IMR-90 (cell line): Measurements from ENCODE around the gene HOXA13. TPM values are rescaled to one million over a fixed set of nuclear protein-coding genes. Genes with fewer than 3 reads are reported as not detected.

ENCODE experiments used
- ATAC-seq: fragments of 200-7000 bp; cut with Tn5 transposase; 2 replicates; pipeline ENCODE4 v1.9.1; 2020; ENCODE audit warnings: low read depth, mild to moderate bottlenecking, moderate library complexity
- BruUV-seq: library from RNA; stranded (reverse); fragments of 400-500 nt; replicated peaks from 2 replicates; lab custom pipeline; 2021; lab: Mats Ljungman, UMichigan
- CTCF ChIA-PET: fragments of 300-600 bp; formaldehyde crosslinking; extraction: SDS; loops from one replicate; lab custom pipeline; 2021; ENCODE audit warnings: antibody characterized with exemption; lab: Yijun Ruan, JAX
- POLR2A ChIA-PET: fragments of 300-600 bp; sonication (Branson Sonifier 250); formaldehyde crosslinking; loops from one replicate; lab custom pipeline; 2022; ENCODE audit warnings: antibody characterized with exemption; ENCODE audit not compliant: unreplicated experiment; lab: Charles Lee
- DNase-seq: peaks from one replicate; pipeline ENCODE4 v3.0.0; 2013
- H2AFZ ChIP-seq: replicated peaks from 2 replicates; pipeline ENCODE3; 2013; ENCODE audit warnings: low read length, mild to moderate bottlenecking; ENCODE audit not compliant: poor library complexity
- H2AK5ac ChIP-seq: 2 replicates; pipeline ENCODE4 v1.6.1; 2013; ENCODE audit warnings: low read depth, low read length, inconsistent platforms
- H2AK9ac ChIP-seq: replicated peaks from 2 replicates; pipeline ENCODE3; 2013; ENCODE audit warnings: mild to moderate bottlenecking, low read depth, low read length, moderate library complexity; ENCODE audit not compliant: poor library complexity
- H2BK120ac ChIP-seq: 2 replicates; pipeline ENCODE4 v1.6.1; 2013; ENCODE audit warnings: low read depth, low read length, inconsistent platforms
- H2BK15ac ChIP-seq: 3 replicates; pipeline ENCODE4 v1.6.1; 2013; ENCODE audit warnings: low read depth, low read length, inconsistent platforms
- H2BK20ac ChIP-seq: 2 replicates; pipeline ENCODE4 v1.6.1; 2013; ENCODE audit warnings: low read depth, mild to moderate bottlenecking, inconsistent platforms, low read length, moderate library complexity
- H2BK5ac ChIP-seq: 2 replicates; pipeline ENCODE4 v1.6.1; 2013; ENCODE audit warnings: mild to moderate bottlenecking, low read depth, low read length, inconsistent platforms; ENCODE audit not compliant: poor library complexity, severe bottlenecking
- H3K14ac ChIP-seq: replicated peaks from 2 replicates; pipeline ENCODE4 v1.6.1; 2013; ENCODE audit warnings: low read depth, low read length, inconsistent platforms
- H3K18ac ChIP-seq: 2 replicates; pipeline ENCODE4 v1.6.1; 2013; ENCODE audit warnings: low read depth, low read length, control low read depth
- H3K23ac ChIP-seq: 2 replicates; pipeline ENCODE4 v1.6.1; 2013; ENCODE audit warnings: low read depth, low read length, inconsistent platforms
- H3K27ac ChIP-seq: 2 replicates; pipeline ENCODE4 v1.5.1; 2013; ENCODE audit warnings: mild to moderate bottlenecking, control low read depth, low read length; ENCODE audit not compliant: insufficient read depth
- H3K27me3 ChIP-seq: 2 replicates; pipeline ENCODE4 v1.6.1; 2013; ENCODE audit warnings: low read length; ENCODE audit not compliant: control insufficient read depth, insufficient read depth
- H3K36me3 ChIP-seq: 2 replicates; pipeline ENCODE4 v1.6.1; 2013; ENCODE audit warnings: low read length, mixed read lengths; ENCODE audit not compliant: control insufficient read depth, insufficient read depth
- H3K4ac ChIP-seq: 2 replicates; pipeline ENCODE4 v1.6.1; 2013; ENCODE audit warnings: low read depth, low read length, inconsistent platforms
- H3K4me1 ChIP-seq: 2 replicates; pipeline ENCODE4 v1.6.1; 2013; ENCODE audit warnings: low read length, mixed read lengths; ENCODE audit not compliant: control insufficient read depth, insufficient read depth
- H3K4me2 ChIP-seq: 2 replicates; pipeline ENCODE4 v1.6.1; 2013; ENCODE audit warnings: low read depth, mild to moderate bottlenecking, control low read depth, low read length, moderate library complexity
- H3K4me3 ChIP-seq: 2 replicates; pipeline ENCODE4 v1.5.1; 2013; ENCODE audit warnings: low read depth, mild to moderate bottlenecking, control low read depth, low read length, moderate library complexity; ENCODE audit not compliant: insufficient read depth
- H3K56ac ChIP-seq: 2 replicates; pipeline ENCODE4 v1.6.1; 2013; ENCODE audit warnings: low read length, inconsistent platforms; ENCODE audit not compliant: insufficient read depth; ENCODE audit errors: extremely low read depth
- H3K79me1 ChIP-seq, 2 experiments: 2 replicates each; pipeline ENCODE4 v1.6.1; 2013; ENCODE audit warnings: low read length in 2 of 2, inconsistent platforms in 1 of 2, low read depth in 1 of 2
- H3K9ac ChIP-seq: 2 replicates; pipeline ENCODE4 v1.6.1; 2013; ENCODE audit warnings: low read depth, low read length, control low read depth
- H3K9me1 ChIP-seq: 2 replicates; pipeline ENCODE4 v1.6.1; 2013; ENCODE audit warnings: low read length, inconsistent platforms; ENCODE audit not compliant: insufficient read depth
- H3K9me3 ChIP-seq: 2 replicates; pipeline ENCODE4 v1.6.1; 2013; ENCODE audit warnings: low read length; ENCODE audit not compliant: control insufficient read depth, insufficient read depth
- H4K20me1 ChIP-seq: 2 replicates; pipeline ENCODE4 v1.6.1; 2013; ENCODE audit warnings: low read length, inconsistent platforms; ENCODE audit not compliant: insufficient read depth
- H4K5ac ChIP-seq: 2 replicates; pipeline ENCODE4 v1.6.1; 2013; ENCODE audit warnings: mild to moderate bottlenecking, low read depth, low read length, control low read depth
- H4K8ac ChIP-seq, 2 experiments: 2 replicates each; pipeline ENCODE4 v1.6.1; 2013; ENCODE audit warnings: low read depth in 2 of 2, low read length in 2 of 2, control low read depth in 1 of 2, inconsistent platforms in 1 of 2
- H4K91ac ChIP-seq: 2 replicates; pipeline ENCODE4 v1.6.1; 2013; ENCODE audit warnings: low read depth, low read length, inconsistent platforms; ENCODE audit not compliant: insufficient read depth
- CTCF ChIP-seq: conservative IDR thresholded peaks from 2 replicates; pipeline ENCODE4 v1.5.1; 2012; ENCODE audit warnings: mild to moderate bottlenecking, low read depth, low read length, improper control_type of control experiment
- MAFK ChIP-seq: IDR thresholded peaks from 2 replicates; pipeline ENCODE4 v1.6.1; 2012; ENCODE audit warnings: low read depth, low read length, improper control_type of control experiment
- RAD21 ChIP-seq: IDR thresholded peaks from 2 replicates; pipeline ENCODE4 v1.6.1; 2012; ENCODE audit warnings: low read length, improper control_type of control experiment
- SMC3 ChIP-seq: fragments of 150-350 bp; IDR thresholded peaks from 2 replicates; pipeline ENCODE4 v1.6.1; 2016; ENCODE audit warnings: low read depth, mild to moderate bottlenecking, antibody characterized with exemption, low read length, moderate library complexity
- WGBS, 2 experiments: methylation state at CpG; one replicate each; pipeline versions ENCODE4 v1.1.5 to v1.1.7; 2013; ENCODE audit warnings: missing lambda C conversion rate in 2 of 2; ENCODE audit not compliant: insufficient read length in 1 of 2; ENCODE audit errors: extremely low coverage in 2 of 2; 5-methylcytosine and 5-hydroxymethylcytosine counted together
- dilution Hi-C: fragments of 300-500 bp; cut with HindIII; formaldehyde crosslinking; loops from one replicate; pipeline ENCODE4 v1.14.3; 2018; ENCODE audit warnings: low sequenced_read_pairs; ENCODE audit not compliant: unreplicated experiment
- in situ Hi-C: fragments of 300-500 bp; cut with MboI; formaldehyde crosslinking; loops from 3 replicates; pipeline ENCODE4 v1.14.3; 2019; ENCODE audit warnings: low sequenced_read_pairs, inconsistent platforms, mixed read lengths
- intact Hi-C: fragments of 100-400 bp; cut with micrococcal nuclease; formaldehyde crosslinking; loops from 2 replicates; pipeline ENCODE4 v1.10.0; 2022
- polyA plus RNA-seq, 3 experiments: library from polyadenylated mRNA; depleted of rRNA; stranded (reverse); fragments of >200 nt; gene quantifications; 2 replicates each; pipeline ENCODE4 v1.2.3, GENCODE V29; 2012; ENCODE audit warnings: low replicate concordance in 1 of 3
- total RNA-seq: library from RNA; depleted of rRNA; stranded (reverse); fragments of >200 nt; gene quantifications from 2 replicates; pipeline ENCODE4 v1.2.3, GENCODE V29; 2012

Gene HOXA13
- total and polyA plus RNA-seq, 2 of the 4 experiments (the other 2 are of a cell fraction), result not detected

- peaks cover 95% of the 10 kb centered on the region for H3K27me3 ChIP-seq
- H2AK5ac ChIP-seq, result no peak overlapping the region
- no peak overlapping the region for H3K18ac ChIP-seq
- no peak overlapping the region for H3K14ac ChIP-seq
- H3K36me3 ChIP-seq, result no peaks in the 10 kb centered on the region
- POLR2A ChIA-PET, result no interaction called here
- H3K27ac ChIP-seq, result no peak overlapping the region
- no peak overlapping the region for H4K8ac ChIP-seq
- no TSS peak for BruUV-seq
- intact Hi-C loops (loop anchor here (1.0 to 5.0 kb wide), 4 partner anchors 366 to 812 kb away; partner anchors contain the start of gene HIBADH), in situ Hi-C loops (no loop called here), dilution Hi-C loops (no loop called here)
- WGBS, 2 experiments, result 6% methylated on average over 13 of the region's 32 CpGs; no CpG with 5 or more reads in 1 of the 2 experiments
- no peaks in the 10 kb centered on the region for H3K9me1 ChIP-seq
- H4K20me1 ChIP-seq, result peaks cover 4% of the 10 kb centered on the region; the same call in 1 of the 2 replicates
- peak overlapping the region; percentile 46 for H3K4me2 ChIP-seq
- ATAC-seq, result peak; percentile 91
- no peak overlapping the region for H4K91ac ChIP-seq
- H3K4me3 ChIP-seq, result 0 out of 2 replicates have a peak overlapping the region, but pooled peaks have one; percentile 5
- peak overlapping the region; percentile 78 for H2AFZ ChIP-seq
- H4K5ac ChIP-seq, result no peak overlapping the region
- peak; percentile 62 for TF ChIP-seq SMC3
- peak; percentile 65 for TF ChIP-seq CTCF
- peak; percentile 57 for TF ChIP-seq RAD21
- TF ChIP-seq MAFK, result no peak
- no peaks in the 10 kb centered on the region for H3K4me1 ChIP-seq
- H3K23ac ChIP-seq, result no peak overlapping the region
- no peak overlapping the region for H2AK9ac ChIP-seq
- no peak overlapping the region for H3K4ac ChIP-seq
- H3K56ac ChIP-seq, result no peak overlapping the region
- H2BK20ac ChIP-seq, result no peak overlapping the region
- CTCF ChIA-PET, result interaction anchor here (0.8 to 1.2 kb wide), 6 partner anchors 31 to 708 kb away, joined by 3 read pairs; no protein-coding TSS in a partner anchor
- no peak overlapping the region for H2BK15ac ChIP-seq
- no peaks in the 10 kb centered on the region for H3K79me1 ChIP-seq
- no peak overlapping the region for H2BK120ac ChIP-seq
- H3K9me3 ChIP-seq, result peaks cover 5% of the 10 kb centered on the region; the same call in 1 of the 2 replicates
- no peak overlapping the region for H3K9ac ChIP-seq
- DNase-seq, result peak; percentile 32
- no peak overlapping the region for H2BK5ac ChIP-seq
Observed at GRCh38 chr7:27210441-27211083, 10.7 kb upstream of the HOXA13 start.
